ENCODE data around the gene GLOD5. TPM values are rescaled to one million over a fixed set of nuclear protein-coding genes. Genes with fewer than 3 reads are reported as not detected.

GLOD5 gene
- total RNA-seq, 1 experiment from 2014 or later: not detected

- no peak for DNase-seq
- CTCF ChIA-PET: interaction anchor here (0.6 kb wide), 1 partner anchor 135 kb away, joined by 3 read pairs; no protein-coding TSS in a partner anchor
- H3K4me3 Mint-ChIP-seq (ENCODE audit: low read depth, unreplicated experiment): no peak overlapping the region
Observed at GRCh38 chrX:48806081-48806480, 44.5 kb downstream of the GLOD5 start.

GRCh38 chrX:48813644-48814043 lies 52.1 kb downstream of the GLOD5 start:
- BruUV-seq (replicated peaks): no TSS peak
- CTCF ChIA-PET: no interaction called here
- H3K27me3 Mint-ChIP-seq (ENCODE audit: unreplicated experiment): no peaks in the 10 kb centered on the region
- H3K4me3 Mint-ChIP-seq (ENCODE audit: low read depth, unreplicated experiment): no peak overlapping the region
- intact Hi-C loops (cut with micrococcal nuclease; ENCODE audit: unreplicated experiment): no loop called here
- no peaks in the 10 kb centered on the region for H3K4me1 Mint-ChIP-seq (ENCODE audit: low read depth, unreplicated experiment)
- no peaks in the 10 kb centered on the region for H3K9me3 Mint-ChIP-seq (ENCODE audit: low read depth, unreplicated experiment)
- peaks cover 7% of the 10 kb centered on the region for H3K36me3 Mint-ChIP-seq (ENCODE audit: insufficient read depth, unreplicated experiment)
- DNase-seq: no peak
- H3K27ac Mint-ChIP-seq (ENCODE audit: unreplicated experiment): no peak overlapping the region
- TF ChIP-seq CTCF (IDR thresholded peaks at IDR 0.05; ENCODE audit: unreplicated experiment): no peak

More at GRCh38 chrX:48806081-48806480, 44.5 kb downstream of the GLOD5 start:
- Mint-ChIP-seq H3K36me3 (ENCODE audit: insufficient read depth, unreplicated experiment) (peaks cover 34% of the 10 kb centered on the region), H3K27ac (ENCODE audit: unreplicated experiment) (no peak overlapping the region), H3K9me3 (ENCODE audit: low read depth, unreplicated experiment) (no peaks in the 10 kb centered on the region), H3K4me1 (ENCODE audit: low read depth, unreplicated experiment) (peaks cover 8% of the 10 kb centered on the region), H3K27me3 (ENCODE audit: unreplicated experiment) (no peaks in the 10 kb centered on the region)
- intact Hi-C loops (cut with micrococcal nuclease; ENCODE audit: unreplicated experiment): loop anchor here (10.0 kb wide), 2 partner anchors 109 to 239 kb away; partner anchors contain the start of genes PIM2, SLC35A2 and TFE3
- no peak for TF ChIP-seq CTCF (IDR thresholded peaks at IDR 0.05; ENCODE audit: unreplicated experiment)
- BruUV-seq (replicated peaks): no TSS peak

GRCh38 chrX:48814722-48815121 lies 53.2 kb downstream of the GLOD5 start:
- no peak overlapping the region for H3K27ac Mint-ChIP-seq (ENCODE audit: unreplicated experiment)
- H3K27me3 Mint-ChIP-seq (ENCODE audit: unreplicated experiment): no peaks in the 10 kb centered on the region
- TF ChIP-seq CTCF (IDR thresholded peaks at IDR 0.05; ENCODE audit: unreplicated experiment): no peak
- no peak for DNase-seq
- CTCF ChIA-PET: no interaction called here
- H3K4me1 Mint-ChIP-seq (ENCODE audit: low read depth, unreplicated experiment): no peaks in the 10 kb centered on the region
- H3K9me3 Mint-ChIP-seq (ENCODE audit: low read depth, unreplicated experiment): no peaks in the 10 kb centered on the region
- peaks cover 7% of the 10 kb centered on the region for H3K36me3 Mint-ChIP-seq (ENCODE audit: insufficient read depth, unreplicated experiment)
- intact Hi-C loops (cut with micrococcal nuclease; ENCODE audit: unreplicated experiment): no loop called here
- no TSS peak for BruUV-seq (replicated peaks)
- no peak overlapping the region for H3K4me3 Mint-ChIP-seq (ENCODE audit: low read depth, unreplicated experiment)

GRCh38 chrX:48815266-48815665 lies 53.7 kb downstream of the GLOD5 start:
- Mint-ChIP-seq H3K27ac (ENCODE audit: unreplicated experiment) (no peak overlapping the region), H3K4me3 (ENCODE audit: low read depth, unreplicated experiment) (no peak overlapping the region), H3K9me3 (ENCODE audit: low read depth, unreplicated experiment) (no peaks in the 10 kb centered on the region), H3K36me3 (ENCODE audit: insufficient read depth, unreplicated experiment) (peaks cover 7% of the 10 kb centered on the region), H3K27me3 (ENCODE audit: unreplicated experiment) (no peaks in the 10 kb centered on the region), H3K4me1 (ENCODE audit: low read depth, unreplicated experiment) (no peaks in the 10 kb centered on the region)
- BruUV-seq (replicated peaks): no TSS peak
- DNase-seq: no peak
- CTCF ChIA-PET: no interaction called here
- TF ChIP-seq CTCF (IDR thresholded peaks at IDR 0.05; ENCODE audit: unreplicated experiment): no peak
- intact Hi-C loops (cut with micrococcal nuclease; ENCODE audit: unreplicated experiment): no loop called here

Measured in Calu3 (cell line).